Brain microvascular endothelial cell (primary cell): Measurements from ENCODE around the gene DCUN1D2.

ENCODE experiments used
- DNase-seq: peaks from one replicate; pipeline ENCODE4 v3.0.0-alpha.2; 2020
- H3K27ac ChIP-seq: fragments of 250-450 bp; sonication (Bioruptor Pico); 2 replicates; pipeline ENCODE4 v1.5.1; 2020; ENCODE audit warnings: mild to moderate bottlenecking, moderate library complexity
- H3K27me3 ChIP-seq: fragments of 250-450 bp; sonication (Bioruptor Pico); replicated peaks from 2 replicates; pipeline ENCODE4 v1.5.1; 2020; ENCODE audit warnings: mild to moderate bottlenecking
- H3K36me3 ChIP-seq: fragments of 250-450 bp; sonication (Bioruptor Pico); replicated peaks from 2 replicates; pipeline ENCODE4 v1.5.1; 2020; ENCODE audit warnings: mild to moderate bottlenecking
- H3K4me3 ChIP-seq: 2 replicates; pipeline ENCODE4 v1.5.1; 2011; ENCODE audit warnings: low read depth, mild to moderate bottlenecking, control low read depth, low read length, moderate library complexity
- in situ Hi-C: cut with HindIII; loops from 2 replicates; pipeline ENCODE4 v1.10.0; 2017; ENCODE audit warnings: low sequenced_read_pairs, low pct_ligation_motif_present
- TF ChIP-seq, protein P1 (sequence below): IDR thresholded peaks from 2 replicates; pipeline ENCODE4 v1.5.1; 2011; ENCODE audit warnings: low read depth, mild to moderate bottlenecking, moderate library complexity, low read length, control low read depth, inconsistent platforms; ENCODE audit errors: missing control alignments

DCUN1D2 gene

GRCh38 chr13:113507505-113508345 lies 17.2 kb upstream of the DCUN1D2 start:
- H3K4me3 ChIP-seq, result no peak overlapping the region
- in situ Hi-C loops, result no loop called here
- TF ChIP-seq, protein P1, sequence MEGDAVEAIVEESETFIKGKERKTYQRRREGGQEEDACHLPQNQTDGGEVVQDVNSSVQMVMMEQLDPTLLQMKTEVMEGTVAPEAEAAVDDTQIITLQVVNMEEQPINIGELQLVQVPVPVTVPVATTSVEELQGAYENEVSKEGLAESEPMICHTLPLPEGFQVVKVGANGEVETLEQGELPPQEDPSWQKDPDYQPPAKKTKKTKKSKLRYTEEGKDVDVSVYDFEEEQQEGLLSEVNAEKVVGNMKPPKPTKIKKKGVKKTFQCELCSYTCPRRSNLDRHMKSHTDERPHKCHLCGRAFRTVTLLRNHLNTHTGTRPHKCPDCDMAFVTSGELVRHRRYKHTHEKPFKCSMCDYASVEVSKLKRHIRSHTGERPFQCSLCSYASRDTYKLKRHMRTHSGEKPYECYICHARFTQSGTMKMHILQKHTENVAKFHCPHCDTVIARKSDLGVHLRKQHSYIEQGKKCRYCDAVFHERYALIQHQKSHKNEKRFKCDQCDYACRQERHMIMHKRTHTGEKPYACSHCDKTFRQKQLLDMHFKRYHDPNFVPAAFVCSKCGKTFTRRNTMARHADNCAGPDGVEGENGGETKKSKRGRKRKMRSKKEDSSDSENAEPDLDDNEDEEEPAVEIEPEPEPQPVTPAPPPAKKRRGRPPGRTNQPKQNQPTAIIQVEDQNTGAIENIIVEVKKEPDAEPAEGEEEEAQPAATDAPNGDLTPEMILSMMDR, result no peak
- H3K27me3 ChIP-seq, result no peaks in the 10 kb centered on the region
- H3K27ac ChIP-seq, result no peak overlapping the region
- no peak for DNase-seq
- peaks cover 43% of the 10 kb centered on the region for H3K36me3 ChIP-seq

DNA sequence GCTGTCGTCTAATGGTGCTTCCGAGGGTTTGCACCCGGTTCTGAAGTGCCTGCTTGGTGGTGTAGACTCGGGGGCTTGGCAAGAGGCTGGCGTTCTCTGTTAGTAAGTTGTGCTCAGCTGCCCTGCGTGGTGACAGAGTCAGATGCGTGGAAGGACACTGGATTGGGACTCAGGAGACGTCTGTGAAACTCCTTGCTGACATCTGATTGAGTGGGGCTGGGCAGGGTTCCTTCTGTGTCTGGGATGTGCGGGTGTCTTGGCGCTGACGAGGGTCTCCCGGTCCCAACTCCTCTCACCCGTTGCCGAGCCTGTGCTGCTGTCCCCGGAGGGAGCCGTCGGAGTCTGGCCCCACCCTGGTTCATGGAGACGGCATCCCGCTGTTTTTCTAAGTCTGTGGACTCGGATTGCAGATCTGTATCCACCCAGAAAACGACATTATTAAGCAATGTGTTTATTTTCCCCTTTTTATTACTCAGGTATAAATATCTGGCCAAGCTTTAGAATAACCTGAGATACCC lies 16.4 kb upstream of the DCUN1D2 start:
- Histone ChIP-seq H3K36me3 (peaks cover 51% of the 10 kb centered on the region), H3K27ac (no peak overlapping the region), H3K4me3 (no peak overlapping the region), H3K27me3 (no peaks in the 10 kb centered on the region)
- in situ Hi-C loops, result no loop called here
- no peak for DNase-seq
- TF ChIP-seq, protein P1, result no peak

- H3K36me3 ChIP-seq, result peaks cover 53% of the 10 kb centered on the region
- TF ChIP-seq, protein P1, result no peak
- H3K4me3 ChIP-seq, result no peak overlapping the region
- no peaks in the 10 kb centered on the region for H3K27me3 ChIP-seq
- no peak for DNase-seq
- in situ Hi-C loops, result no loop called here
- no peak overlapping the region for H3K27ac ChIP-seq
Measured at GRCh38 chr13:113506025-113506685, 15.6 kb upstream of the DCUN1D2 start.

DNA sequence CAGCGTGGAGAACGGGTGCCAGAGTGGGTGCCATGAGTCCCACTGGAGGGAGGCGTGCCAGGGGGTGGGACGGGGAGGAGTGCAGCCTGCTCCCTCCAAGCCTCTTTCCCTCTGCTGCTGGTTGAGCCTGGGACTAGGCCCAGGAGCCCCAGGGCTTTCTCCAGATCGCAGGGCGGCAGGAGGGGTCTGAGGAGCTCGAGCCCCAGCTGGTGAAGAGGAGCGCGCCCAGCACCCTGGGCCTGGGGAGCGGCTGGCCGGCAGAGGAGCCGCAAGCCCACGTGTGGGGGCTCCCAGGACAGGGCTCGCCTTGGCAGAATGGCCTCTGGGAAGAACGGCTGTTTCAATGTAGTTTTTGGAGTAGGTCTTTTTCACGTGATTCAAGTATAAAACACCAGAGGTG lies 12.2 kb upstream of the DCUN1D2 start:
- DNase-seq, result no peak
- Histone ChIP-seq H3K36me3 (peaks cover 75% of the 10 kb centered on the region), H3K27ac (no peak overlapping the region), H3K27me3 (no peaks in the 10 kb centered on the region), H3K4me3 (no peak overlapping the region)
- TF ChIP-seq, protein P1, result no peak
- in situ Hi-C loops, result no loop called here

GRCh38 chr13:113500530-113501265 lies 10.2 kb upstream of the DCUN1D2 start:
- H3K27ac ChIP-seq, result no peak overlapping the region
- H3K4me3 ChIP-seq, result no peak overlapping the region
- TF ChIP-seq, protein P1, result no peak
- no peak for DNase-seq
- in situ Hi-C loops, result no loop called here
- H3K36me3 ChIP-seq, result peaks cover 80% of the 10 kb centered on the region
- no peaks in the 10 kb centered on the region for H3K27me3 ChIP-seq
